Hepatocyte (in vitro differentiated cells): ENCODE data around the gene XXYLT1. TPM values are rescaled to one million over a fixed set of nuclear protein-coding genes. Genes with fewer than 3 reads are reported as not detected.
"Not testable (repeated sequence)": the region's sequence is repeated elsewhere in the genome, so short reads cannot be mapped to it uniquely, and the experiment has no call there.

Source experiments
- DNase-seq: peaks from one replicate; pipeline ENCODE4 v3.0.0-alpha.2; 2016; ENCODE audit warnings: low spot score
- H2AFZ ChIP-seq: fragments of 200-600 bp; sonication (generic); 2 replicates; pipeline ENCODE4 v1.6.0; 2016; ENCODE audit warnings: antibody characterized with exemption, mild to moderate bottlenecking
- H3K27ac ChIP-seq: fragments of 200-600 bp; sonication (generic); 2 replicates; pipeline ENCODE4 v1.5.1; 2016; ENCODE audit warnings: mild to moderate bottlenecking
- H3K27me3 ChIP-seq: fragments of 200-600 bp; sonication (generic); 2 replicates; pipeline ENCODE4 v1.6.1; 2016
- H3K36me3 ChIP-seq: fragments of 200-600 bp; sonication (generic); replicated peaks from 2 replicates; pipeline ENCODE4 v1.5.1; 2016; ENCODE audit warnings: low read depth; ENCODE audit not compliant: insufficient read depth
- H3K4me1 ChIP-seq: fragments of 200-600 bp; sonication (generic); 2 replicates; pipeline ENCODE4 v1.5.1; 2016; ENCODE audit warnings: mild to moderate bottlenecking, moderate library complexity; ENCODE audit not compliant: insufficient read depth
- H3K4me2 ChIP-seq: fragments of 200-600 bp; sonication (generic); 2 replicates; pipeline ENCODE4 v1.6.0; 2016
- H3K4me3 ChIP-seq: fragments of 200-600 bp; sonication (generic); 2 replicates; pipeline ENCODE4 v1.5.1; 2016; ENCODE audit warnings: mild to moderate bottlenecking
- H3K79me2 ChIP-seq: fragments of 200-600 bp; sonication (generic); 2 replicates; pipeline ENCODE4 v1.6.0; 2017; ENCODE audit warnings: mild to moderate bottlenecking
- H3K9me2 ChIP-seq: fragments of 200-600 bp; sonication (generic); replicated peaks from 2 replicates; pipeline ENCODE4 v1.6.0; 2017; ENCODE audit warnings: mild to moderate bottlenecking; ENCODE audit not compliant: insufficient read depth
- H3K9me3 ChIP-seq: fragments of 200-600 bp; sonication (generic); 2 replicates; pipeline ENCODE4 v1.5.1; 2016; ENCODE audit warnings: low read depth, mild to moderate bottlenecking
- H4K20me1 ChIP-seq: fragments of 200-600 bp; sonication (generic); 2 replicates; pipeline ENCODE4 v1.6.0; 2016; ENCODE audit warnings: mild to moderate bottlenecking; ENCODE audit not compliant: insufficient read depth, poor library complexity, severe bottlenecking
- CTCF ChIP-seq: fragments of 200-600 bp; sonication (generic); IDR thresholded peaks from 2 replicates; pipeline ENCODE4 v1.5.1; 2016; ENCODE audit warnings: antibody characterized with exemption, mild to moderate bottlenecking; ENCODE audit not compliant: poor library complexity
- EZH2 ChIP-seq: fragments of 200-600 bp; sonication (generic); IDR thresholded peaks from 2 replicates; pipeline ENCODE4 v1.6.1; 2016; ENCODE audit warnings: antibody characterized with exemption, mild to moderate bottlenecking, borderline replicate concordance
- EZH2phosphoT487 ChIP-seq: fragments of 200-600 bp; sonication (generic); IDR thresholded peaks from one replicate; pipeline ENCODE4 v1.6.1; 2018; ENCODE audit warnings: antibody characterized with exemption, mild to moderate bottlenecking, low read depth, moderate library complexity; ENCODE audit not compliant: unreplicated experiment, severe bottlenecking
- WGBS: methylation state at CpG from one replicate; pipeline ENCODE4 v1.1.6; 2016; ENCODE audit warnings: low lambda C conversion rate; ENCODE audit errors: missing lambda C conversion rate; 5-methylcytosine and 5-hydroxymethylcytosine counted together
- polyA plus RNA-seq: library from polyadenylated mRNA; unstranded; fragments of >200 nt; fragmentation: Nextera tagmentation; extraction: Ambion mirVana; gene quantifications from 2 replicates; pipeline ENCODE4 v1.2.1, GENCODE V29; 2016
- total RNA-seq: library from RNA; depleted of rRNA; stranded (reverse); fragments of >200 nt; gene quantifications from 2 replicates; pipeline ENCODE4 v1.2.3, GENCODE V29; 2014

The XXYLT1 gene
- total and polyA plus RNA-seq, 2 experiments from 2014 or later, result 20.9 to 25.6 TPM

- TF ChIP-seq EZH2phosphoT487, result no peak
- TF ChIP-seq CTCF, result no peak
- TF ChIP-seq EZH2, result no peak
Measured at GRCh38 chr3:195039180-195039843, 231.6 kb downstream of the XXYLT1 start.

GRCh38 chr3:195038161-195038560 lies 232.8 kb downstream of the XXYLT1 start:
- no peak for TF ChIP-seq CTCF
- TF ChIP-seq EZH2phosphoT487, result no peak
- no peak for TF ChIP-seq EZH2
- no peaks in the 10 kb centered on the region for H3K79me2 ChIP-seq
- H3K9me3 ChIP-seq, result no peaks in the 10 kb centered on the region
- H3K27ac ChIP-seq, result no peak overlapping the region
- no peaks in the 10 kb centered on the region for H4K20me1 ChIP-seq
- H3K9me2 ChIP-seq, result no peaks in the 10 kb centered on the region
- 83% methylated on average over 5 of the region's 5 CpGs for WGBS
- H3K36me3 ChIP-seq, result no peaks in the 10 kb centered on the region
- no peaks in the 10 kb centered on the region for H3K27me3 ChIP-seq
- H3K4me2 ChIP-seq, result no peak overlapping the region
- no peak overlapping the region for H3K4me3 ChIP-seq
- no peak for DNase-seq
- no peak overlapping the region for H2AFZ ChIP-seq
- H3K4me1 ChIP-seq, result peaks cover 12% of the 10 kb centered on the region

More at GRCh38 chr3:195039180-195039843, 231.6 kb downstream of the XXYLT1 start:
- no peaks in the 10 kb centered on the region for H3K36me3 ChIP-seq
- no peaks in the 10 kb centered on the region for H3K9me3 ChIP-seq
- WGBS, result 84% methylated on average over 7 of the region's 7 CpGs
- H3K4me1 ChIP-seq, result peaks cover under 1% of the 10 kb centered on the region
- H3K27me3 ChIP-seq, result no peaks in the 10 kb centered on the region
- no peaks in the 10 kb centered on the region for H3K79me2 ChIP-seq
- H3K4me2 ChIP-seq, result no peak overlapping the region
- no peaks in the 10 kb centered on the region for H4K20me1 ChIP-seq
- no peak overlapping the region for H2AFZ ChIP-seq
- no peak for DNase-seq
- no peak overlapping the region for H3K4me3 ChIP-seq
- H3K9me2 ChIP-seq, result no peaks in the 10 kb centered on the region
- H3K27ac ChIP-seq, result no peak overlapping the region

- not testable (repeated sequence) for DNase-seq, H4K20me1 ChIP-seq, H3K27me3 ChIP-seq, H3K4me3 ChIP-seq, H3K4me2 ChIP-seq, H3K9me2 ChIP-seq, H3K36me3 ChIP-seq, H2AFZ ChIP-seq, H3K27ac ChIP-seq, H3K79me2 ChIP-seq, H3K9me3 ChIP-seq
- WGBS, result 98% methylated on average over 3 of the region's 3 CpGs
- peaks cover 18% of the 10 kb centered on the region for H3K4me1 ChIP-seq
Measured at GRCh38 chr3:195037586-195037985, 233.4 kb downstream of the XXYLT1 start.

- H3K9me3 ChIP-seq, result no peaks in the 10 kb centered on the region
- H3K79me2 ChIP-seq, result no peaks in the 10 kb centered on the region
- no peak overlapping the region for H3K27ac ChIP-seq
- peaks cover 22% of the 10 kb centered on the region for H3K4me1 ChIP-seq
- H4K20me1 ChIP-seq, result no peaks in the 10 kb centered on the region
- no peak for TF ChIP-seq EZH2
- TF ChIP-seq CTCF, result no peak
- TF ChIP-seq EZH2phosphoT487, result no peak
- H3K4me3 ChIP-seq, result no peak overlapping the region
- 90% methylated on average over 5 of the region's 5 CpGs for WGBS
- no peaks in the 10 kb centered on the region for H3K36me3 ChIP-seq
- no peak for DNase-seq
- H3K4me2 ChIP-seq, result no peak overlapping the region
- H3K27me3 ChIP-seq, result no peaks in the 10 kb centered on the region
- H3K9me2 ChIP-seq, result no peaks in the 10 kb centered on the region
- H2AFZ ChIP-seq, result no peak overlapping the region
Measured at GRCh38 chr3:195036974-195037373, 234.0 kb downstream of the XXYLT1 start.
